Measurements from ENCODE around the gene SSBP2. TPM values are rescaled to one million over a fixed set of nuclear protein-coding genes. Genes with fewer than 3 reads are reported as not detected.
"Not testable (repeated sequence)": the region's sequence is repeated elsewhere in the genome, so short reads cannot be mapped to it uniquely, and the experiment has no call there.

The SSBP2 gene
- total RNA-seq, 1 donor from 2014 or later, result 44.7 TPM

- ATAC-seq, result no peak
- intact Hi-C loops (cut with micrococcal nuclease), result no loop called here
- DNase-seq, result no peak
Observed at GRCh38 chr5:81696418-81697397, 54.2 kb downstream of the SSBP2 start.

GRCh38 chr5:81694726-81695125, 56.2 kb downstream of the SSBP2 start:
- ATAC-seq (no peak), DNase-seq (no peak)
- intact Hi-C loops (cut with micrococcal nuclease), result no loop called here

GRCh38 chr5:81688215-81688614, 62.7 kb downstream of the SSBP2 start:
- ATAC-seq (no peak), DNase-seq (no peak)
- intact Hi-C loops (cut with micrococcal nuclease), result no loop called here

- intact Hi-C loops (cut with micrococcal nuclease), result no loop called here
- no peak for ATAC-seq
- DNase-seq, result no peak
Observed at GRCh38 chr5:81687292-81687691, 63.6 kb downstream of the SSBP2 start.

GRCh38 chr5:81685471-81685870, 65.4 kb downstream of the SSBP2 start:
- ATAC-seq (no peak), DNase-seq (no peak)
- intact Hi-C loops (cut with micrococcal nuclease), result no loop called here

GRCh38 chr5:81679885-81680284, 71.0 kb downstream of the SSBP2 start:
- intact Hi-C loops (cut with micrococcal nuclease), result no loop called here
- no peak for DNase-seq
- no peak for ATAC-seq

- no peak for ATAC-seq
- no peak for DNase-seq
- intact Hi-C loops (cut with micrococcal nuclease), result no loop called here
Observed at GRCh38 chr5:81675420-81675819, 75.5 kb downstream of the SSBP2 start.

GRCh38 chr5:81665795-81666194, 85.1 kb downstream of the SSBP2 start:
- DNase-seq, result no peak
- intact Hi-C loops (cut with micrococcal nuclease), result no loop called here
- no peak for ATAC-seq

- DNase-seq; intact Hi-C loops (cut with micrococcal nuclease); ATAC-seq: not testable (repeated sequence)
Observed at GRCh38 chr5:81660624-81661023, 90.3 kb downstream of the SSBP2 start.

- no peak for ATAC-seq
- intact Hi-C loops (cut with micrococcal nuclease), result no loop called here
- DNase-seq, result no peak
Observed at GRCh38 chr5:81657386-81657785, 93.5 kb downstream of the SSBP2 start.

- ATAC-seq, result no peak
- intact Hi-C loops (cut with micrococcal nuclease), result no loop called here
- no peak for DNase-seq
Observed at GRCh38 chr5:81656783-81657182, 94.1 kb downstream of the SSBP2 start.

GRCh38 chr5:81650987-81651386, 99.9 kb downstream of the SSBP2 start:
- ATAC-seq (no peak), DNase-seq (no peak)
- intact Hi-C loops (cut with micrococcal nuclease), result no loop called here

GRCh38 chr5:81646469-81646995, 104.4 kb downstream of the SSBP2 start:
- intact Hi-C loops (cut with micrococcal nuclease), result no loop called here

GRCh38 chr5:81642210-81642609, 108.7 kb downstream of the SSBP2 start:
- ATAC-seq, result no peak
- intact Hi-C loops (cut with micrococcal nuclease), result no loop called here
- no peak for DNase-seq

More at GRCh38 chr5:81646469-81646995, 104.4 kb downstream of the SSBP2 start:
- DNase-seq (no peak), ATAC-seq (no peak)

- no peak for DNase-seq
- ATAC-seq, result no peak
- intact Hi-C loops (cut with micrococcal nuclease), result no loop called here
Observed at GRCh38 chr5:81639556-81639955, 111.3 kb downstream of the SSBP2 start.

GRCh38 chr5:81638471-81638870, 112.4 kb downstream of the SSBP2 start:
- ATAC-seq (no peak), DNase-seq (no peak)
- intact Hi-C loops (cut with micrococcal nuclease), result no loop called here

GRCh38 chr5:81633891-81634290, 117.0 kb downstream of the SSBP2 start:
- intact Hi-C loops (cut with micrococcal nuclease), result no loop called here
- no peak for ATAC-seq

GRCh38 chr5:81633471-81633870, 117.4 kb downstream of the SSBP2 start:
- intact Hi-C loops (cut with micrococcal nuclease), result no loop called here
- ATAC-seq, result no peak
- DNase-seq, result no peak

More at GRCh38 chr5:81633891-81634290, 117.0 kb downstream of the SSBP2 start:
- no peak for DNase-seq

- ATAC-seq (no peak), DNase-seq (no peak)
- intact Hi-C loops (cut with micrococcal nuclease), result no loop called here
Observed at GRCh38 chr5:81632679-81633078, 118.2 kb downstream of the SSBP2 start.

- intact Hi-C loops (cut with micrococcal nuclease), result no loop called here
- ATAC-seq (no peak), DNase-seq (no peak)
Observed at GRCh38 chr5:81631621-81632020, 119.3 kb downstream of the SSBP2 start.

GRCh38 chr5:81631124-81631523, 119.8 kb downstream of the SSBP2 start:
- intact Hi-C loops (cut with micrococcal nuclease), result no loop called here
- DNase-seq, result no peak
- no peak for ATAC-seq

Data from left ventricle myocardium superior (tissue), 1 donor.